HG02885 (cell line): ENCODE data around the gene OTUD5.
"Not testable (repeated sequence)": the region's sequence is repeated elsewhere in the genome, so short reads cannot be mapped to it uniquely, and the experiment has no call there.

Experiments
- ATAC-seq: cut with Tn5 transposase; IDR thresholded peaks from one replicate; pipeline ENCODE4 v1.9.1; 2021; ENCODE audit warnings: mild to moderate bottlenecking; ENCODE audit not compliant: unreplicated experiment, poor library complexity

Gene OTUD5, protein sequence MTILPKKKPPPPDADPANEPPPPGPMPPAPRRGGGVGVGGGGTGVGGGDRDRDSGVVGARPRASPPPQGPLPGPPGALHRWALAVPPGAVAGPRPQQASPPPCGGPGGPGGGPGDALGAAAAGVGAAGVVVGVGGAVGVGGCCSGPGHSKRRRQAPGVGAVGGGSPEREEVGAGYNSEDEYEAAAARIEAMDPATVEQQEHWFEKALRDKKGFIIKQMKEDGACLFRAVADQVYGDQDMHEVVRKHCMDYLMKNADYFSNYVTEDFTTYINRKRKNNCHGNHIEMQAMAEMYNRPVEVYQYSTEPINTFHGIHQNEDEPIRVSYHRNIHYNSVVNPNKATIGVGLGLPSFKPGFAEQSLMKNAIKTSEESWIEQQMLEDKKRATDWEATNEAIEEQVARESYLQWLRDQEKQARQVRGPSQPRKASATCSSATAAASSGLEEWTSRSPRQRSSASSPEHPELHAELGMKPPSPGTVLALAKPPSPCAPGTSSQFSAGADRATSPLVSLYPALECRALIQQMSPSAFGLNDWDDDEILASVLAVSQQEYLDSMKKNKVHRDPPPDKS

DNA sequence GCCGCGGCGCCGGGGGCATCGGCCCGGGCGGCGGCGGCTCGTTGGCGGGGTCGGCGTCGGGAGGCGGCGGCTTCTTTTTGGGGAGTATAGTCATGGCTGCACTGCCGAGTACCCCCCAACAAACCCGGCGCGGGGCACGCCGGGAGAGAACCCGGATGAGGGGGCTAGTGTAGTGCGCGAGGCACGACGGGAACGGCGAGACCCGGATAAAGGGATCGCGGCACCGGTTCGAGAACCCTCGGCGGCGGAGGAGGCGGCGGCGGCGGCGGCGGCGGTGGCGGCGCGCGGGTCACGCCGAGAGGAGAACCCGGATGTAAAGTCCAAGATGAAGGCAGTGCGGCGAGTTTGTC lies at the start of gene OTUD5:
OTUD5 (minus strand) TSS at position 131 of the 350 bp plus-strand sequence; CDS start at position 94, 37 bp downstream.
- ATAC-seq: peak; percentile 42

DNA sequence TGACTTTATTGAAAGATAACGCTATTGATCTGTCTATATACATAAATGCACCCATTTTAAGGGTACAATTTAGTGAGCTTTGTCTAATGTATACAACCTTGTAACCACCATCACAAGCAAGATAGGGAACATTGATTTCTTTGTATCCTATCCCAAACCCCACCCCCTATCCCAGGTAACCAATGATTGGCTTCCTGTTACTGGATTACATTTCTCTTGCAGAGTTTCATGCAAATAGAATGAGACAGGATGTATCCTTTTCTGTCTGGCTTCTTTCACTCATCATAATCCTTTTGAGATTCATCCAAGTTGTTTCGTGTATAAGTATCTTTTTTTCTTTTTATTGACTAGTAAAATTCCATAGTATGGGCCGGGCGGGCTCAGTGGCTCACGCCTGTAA lies 46.3 kb upstream of the OTUD5 start:
- no peak for ATAC-seq

DNA sequence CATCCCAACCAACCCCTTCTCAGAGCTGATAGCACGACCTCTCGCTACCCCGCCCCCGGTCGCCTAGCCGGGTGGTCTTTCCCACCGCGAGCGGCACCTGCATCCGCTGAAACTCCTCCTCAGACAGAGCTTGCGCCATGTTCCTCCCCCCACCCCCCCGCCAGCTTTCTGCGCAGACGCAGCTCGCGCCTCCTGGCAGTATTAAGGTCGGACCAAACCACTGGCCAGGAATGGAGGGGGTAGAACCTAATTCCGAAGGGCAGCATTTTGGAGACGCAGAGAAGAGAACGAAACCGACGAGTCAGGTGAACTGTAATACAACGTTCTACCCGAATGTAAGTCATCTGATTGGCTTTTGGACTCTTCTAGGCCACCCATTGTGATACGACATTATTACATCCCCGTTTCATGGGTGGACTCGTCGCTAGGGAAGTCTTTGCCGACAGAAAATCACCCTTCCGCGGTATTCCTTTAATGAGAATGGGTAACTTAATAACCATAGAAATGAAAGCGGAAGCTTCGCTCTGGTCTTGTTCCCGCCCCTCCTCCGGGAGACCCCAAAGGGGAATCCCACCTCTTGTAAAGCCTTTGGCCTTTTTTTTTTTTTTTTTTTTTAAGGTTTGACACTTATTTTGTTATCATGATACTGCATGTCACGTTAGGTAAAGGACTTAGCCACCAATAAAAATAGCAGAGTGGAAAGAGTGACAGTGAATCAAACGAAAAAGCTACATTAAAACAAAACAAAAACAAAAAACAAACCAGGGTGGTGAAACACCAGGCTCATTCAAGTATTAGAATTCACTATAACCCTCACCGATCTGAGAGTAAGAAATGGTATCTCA lies 44.9 kb upstream of the OTUD5 start, which contains the start of gene GRIPAP1:
GRIPAP1 (minus strand) TSS at position 174 of the 845 bp plus-strand sequence; CDS start at position 139, 35 bp downstream.
- ATAC-seq: peak; percentile 79

DNA sequence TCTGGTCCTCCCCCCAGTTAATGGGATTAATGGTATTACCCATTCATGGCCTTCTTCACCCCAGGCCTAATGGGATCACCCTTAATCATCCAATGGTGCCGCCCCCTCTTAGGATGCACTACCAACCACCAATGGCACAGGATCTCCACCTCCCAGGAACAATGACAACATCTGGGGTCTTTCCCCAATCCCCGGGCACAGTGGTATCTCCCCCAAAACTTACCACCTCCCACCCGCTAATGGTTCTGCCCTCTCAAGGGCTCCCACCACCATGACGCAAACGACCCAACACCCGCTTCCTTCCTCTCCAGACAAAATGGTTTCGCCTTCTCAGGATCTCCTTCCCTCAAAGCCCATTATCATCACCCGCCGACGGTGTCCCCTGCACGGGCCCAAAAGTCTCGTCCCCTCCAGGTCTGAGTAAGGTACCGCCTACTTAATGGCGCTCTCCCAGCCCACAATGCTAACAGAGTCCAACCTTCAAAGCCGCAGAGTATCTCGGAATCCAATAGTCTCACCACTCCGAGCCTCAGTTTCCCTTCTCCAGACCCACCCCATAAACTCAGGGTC lies 44.2 kb upstream of the OTUD5 start:
- peak; percentile 33 for ATAC-seq

DNA sequence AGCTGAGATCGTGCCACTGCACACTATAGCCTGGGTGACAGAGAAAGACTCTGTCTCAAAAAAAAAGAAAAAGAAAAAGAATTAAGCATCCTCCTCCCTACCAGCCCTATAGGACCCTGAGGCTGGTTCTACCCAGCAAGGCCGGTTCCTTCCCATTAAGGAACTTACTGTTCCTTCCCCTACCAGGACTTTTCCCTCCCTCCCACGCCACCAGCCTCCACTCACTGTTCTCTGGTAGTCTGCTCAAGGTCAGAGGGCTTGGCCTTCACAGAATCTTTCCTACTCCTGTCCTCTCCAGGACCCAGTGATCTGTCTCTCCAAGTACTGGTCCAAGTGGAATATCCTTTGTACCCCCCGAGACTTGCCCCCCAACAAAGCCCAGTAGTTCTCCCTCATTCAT lies 43.2 kb upstream of the OTUD5 start:
- ATAC-seq: no peak

DNA sequence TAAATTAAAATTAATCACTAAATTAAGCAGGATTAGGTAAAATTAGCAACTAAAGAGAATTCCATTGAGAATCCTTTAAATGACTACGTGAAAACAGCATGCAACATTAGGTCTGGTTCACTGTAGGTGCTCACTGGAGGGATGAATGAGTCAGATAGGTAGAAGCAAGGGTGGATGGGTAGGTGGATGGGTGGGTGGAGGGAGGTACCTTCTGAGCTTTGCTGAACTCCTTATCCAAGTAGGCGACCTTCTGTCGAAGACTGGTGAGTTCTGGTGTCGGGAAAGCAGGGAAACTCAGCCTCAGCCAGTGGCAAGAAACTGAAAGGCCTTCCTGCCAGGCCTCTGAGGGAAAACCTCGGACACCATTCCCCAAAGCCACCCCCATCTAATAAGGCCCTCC lies 41.6 kb upstream of the OTUD5 start:
- no peak for ATAC-seq

DNA sequence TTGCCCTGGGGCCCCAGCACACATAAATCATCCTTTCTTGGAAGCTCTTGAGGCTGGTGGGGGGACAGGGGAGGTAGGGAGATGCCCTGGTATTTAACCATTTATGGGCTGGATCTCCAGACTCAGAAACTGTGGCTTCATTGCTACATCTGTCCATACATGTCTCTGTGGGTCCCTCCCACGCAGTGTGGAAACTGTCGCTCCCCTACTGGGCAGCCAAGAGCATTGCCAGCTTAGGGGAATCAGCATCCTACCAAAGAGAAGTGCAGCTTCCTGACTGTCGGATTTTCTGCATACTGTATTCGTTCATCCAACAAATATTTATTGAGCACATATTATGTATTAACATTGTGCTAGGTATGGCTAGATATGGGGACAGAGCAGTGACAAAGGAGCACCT lies 41.0 kb upstream of the OTUD5 start:
- ATAC-seq: no peak

DNA sequence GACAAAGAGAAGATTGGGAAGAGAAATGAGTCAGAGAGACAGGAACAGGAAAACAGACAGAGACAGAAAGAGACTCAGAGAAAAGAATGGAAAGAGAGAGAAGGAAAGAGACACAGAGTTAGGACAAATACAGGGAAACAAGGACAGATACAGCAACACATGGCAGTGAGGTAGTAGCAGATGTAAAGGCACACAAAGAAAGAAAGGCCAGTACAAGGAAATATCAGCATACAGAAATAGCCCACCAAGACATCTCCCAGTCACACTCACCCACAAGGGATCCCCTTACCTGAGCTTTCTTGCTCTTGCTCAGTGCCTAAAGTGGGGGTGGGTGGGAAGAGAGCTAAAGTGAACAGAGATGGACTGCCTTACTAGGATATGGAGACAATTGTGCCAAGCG lies 40.5 kb upstream of the OTUD5 start:
- no peak for ATAC-seq

DNA sequence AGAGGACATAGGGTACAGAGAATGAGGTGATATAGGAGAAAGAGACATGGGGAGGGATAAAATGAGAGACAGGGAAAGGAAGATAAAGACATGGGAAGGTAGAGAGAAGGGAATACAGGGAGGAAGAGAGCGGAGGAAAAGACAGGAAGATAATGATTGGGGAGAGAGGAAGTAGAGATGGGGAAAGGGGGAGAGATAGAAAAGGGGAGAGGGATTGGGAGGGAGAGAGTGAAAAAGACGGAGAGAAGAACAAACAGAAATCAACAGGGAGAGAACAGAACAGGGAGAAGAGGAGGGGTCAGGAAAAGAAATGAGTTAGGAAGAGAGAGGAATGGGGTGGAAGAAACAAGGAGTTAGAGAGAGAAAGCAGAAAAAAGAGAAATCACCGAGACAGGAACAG lies 40.0 kb upstream of the OTUD5 start:
- ATAC-seq: no peak

DNA sequence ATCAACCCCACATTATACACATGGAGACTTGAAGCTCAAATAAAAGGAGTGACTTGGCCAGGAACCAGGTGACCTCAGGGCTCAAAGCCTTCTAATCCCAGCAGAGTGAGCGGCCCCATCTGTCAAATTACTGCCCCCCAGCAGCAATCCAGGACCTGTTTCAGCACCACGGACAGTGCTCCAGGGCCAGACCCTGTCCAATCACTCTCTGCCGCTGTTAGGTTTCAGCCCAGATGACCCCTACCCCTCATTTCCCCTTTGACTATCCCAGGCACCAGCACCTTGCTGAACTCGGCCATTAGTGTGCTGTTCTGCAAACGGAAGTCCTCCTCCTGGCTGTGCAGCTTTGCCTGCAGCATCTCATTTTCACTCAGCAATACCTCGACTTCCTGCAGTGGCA lies 39.6 kb upstream of the OTUD5 start:
- no peak for ATAC-seq

DNA sequence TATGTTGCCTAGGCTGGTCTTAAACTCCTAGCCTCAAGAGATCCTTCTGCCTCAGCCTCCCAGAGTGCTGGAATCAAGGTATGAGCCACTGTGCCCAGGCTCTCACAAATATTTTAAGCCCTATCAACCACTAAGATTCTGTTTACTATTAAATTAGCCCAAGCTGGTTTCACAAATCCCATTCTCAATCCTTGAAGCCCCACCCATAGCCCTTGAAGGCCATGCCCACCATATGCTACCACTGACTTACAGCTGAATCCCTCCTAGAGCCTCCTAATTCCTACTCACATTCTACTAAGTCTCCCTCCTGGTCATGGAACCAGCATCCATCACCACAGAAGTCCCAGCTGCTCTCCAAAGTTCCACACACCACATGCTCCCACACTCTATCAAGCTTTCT lies 34.9 kb upstream of the OTUD5 start:
- ATAC-seq: no peak

DNA sequence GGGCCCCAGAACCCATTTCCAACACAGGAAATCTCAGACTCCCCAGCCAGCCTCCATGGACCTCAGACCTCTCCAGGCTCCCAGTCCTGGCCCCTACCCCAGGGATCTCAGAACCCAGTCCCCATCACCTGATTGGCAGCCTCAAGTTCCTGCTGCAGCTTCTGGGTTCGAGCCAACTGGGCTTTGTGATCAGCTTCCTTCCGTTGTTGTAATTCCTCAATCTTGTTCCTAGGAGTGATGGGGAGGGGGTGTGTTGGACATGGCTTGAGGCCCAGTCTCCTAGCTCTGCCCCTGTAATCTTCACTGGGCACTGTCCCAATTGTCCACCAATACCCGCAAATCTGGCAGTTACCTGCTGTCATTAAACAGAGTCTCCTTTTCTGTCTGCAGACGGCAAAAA lies 32.1 kb upstream of the OTUD5 start:
- no peak for ATAC-seq

DNA sequence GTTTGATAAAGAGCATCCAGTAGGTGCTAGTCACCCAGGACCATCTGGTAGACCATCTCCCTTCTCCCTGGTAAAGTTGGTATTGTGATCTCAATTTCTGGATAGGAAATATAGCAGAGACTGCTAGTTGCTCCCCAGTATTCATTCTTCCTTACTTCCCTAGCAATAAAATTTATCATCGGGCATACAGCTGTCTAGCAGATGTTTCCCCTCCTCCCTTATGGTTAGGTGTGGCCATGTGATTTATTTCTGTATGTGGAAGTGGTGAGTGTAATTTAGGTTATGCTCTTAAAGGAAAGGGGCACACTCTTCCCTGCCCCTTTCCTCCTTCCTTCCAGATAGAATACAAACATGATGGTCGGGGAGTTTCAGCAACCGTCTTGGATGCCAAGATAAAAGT lies 26.5 kb upstream of the OTUD5 start:
- ATAC-seq: no peak

DNA sequence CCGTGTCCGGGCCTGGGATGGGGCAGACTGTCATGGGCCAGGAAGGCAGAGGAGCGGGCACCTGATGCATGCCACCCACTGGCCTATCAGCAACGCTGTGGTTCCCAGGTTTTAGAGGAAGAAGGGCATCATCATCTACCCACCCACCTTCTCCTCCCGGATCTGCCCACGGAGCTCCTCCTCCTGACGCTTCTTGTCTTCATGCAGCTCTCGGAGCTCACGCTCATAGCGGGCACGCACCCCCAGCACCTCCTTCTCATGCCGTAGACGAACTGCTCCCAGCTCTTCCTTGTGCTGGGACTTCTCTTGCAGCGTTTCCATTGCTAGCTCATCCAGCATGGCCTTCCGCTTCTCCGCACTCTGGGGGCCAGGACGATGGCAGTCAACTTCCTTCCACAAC lies 25.7 kb upstream of the OTUD5 start:
- no peak for ATAC-seq

DNA sequence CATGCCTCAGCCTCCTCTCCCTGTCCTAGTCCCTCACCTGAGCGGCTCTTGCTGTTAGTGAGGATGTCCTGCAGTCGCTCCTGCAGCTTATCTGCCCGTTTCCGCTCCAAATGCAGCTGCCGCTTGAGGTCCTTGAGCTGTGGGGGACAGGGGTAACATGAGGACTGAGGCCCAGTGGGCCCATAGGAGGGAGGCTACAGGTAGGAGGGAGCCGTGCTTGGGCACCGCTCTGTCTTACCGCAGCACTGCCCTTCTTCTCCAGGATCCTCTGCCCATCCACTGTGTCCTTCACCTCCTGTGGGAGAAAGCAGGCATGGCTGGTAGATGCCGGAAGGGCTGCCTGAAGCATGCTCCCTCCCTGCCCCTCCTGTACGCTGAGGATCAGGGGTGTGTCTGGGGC lies 23.8 kb upstream of the OTUD5 start:
- ATAC-seq: no peak

DNA sequence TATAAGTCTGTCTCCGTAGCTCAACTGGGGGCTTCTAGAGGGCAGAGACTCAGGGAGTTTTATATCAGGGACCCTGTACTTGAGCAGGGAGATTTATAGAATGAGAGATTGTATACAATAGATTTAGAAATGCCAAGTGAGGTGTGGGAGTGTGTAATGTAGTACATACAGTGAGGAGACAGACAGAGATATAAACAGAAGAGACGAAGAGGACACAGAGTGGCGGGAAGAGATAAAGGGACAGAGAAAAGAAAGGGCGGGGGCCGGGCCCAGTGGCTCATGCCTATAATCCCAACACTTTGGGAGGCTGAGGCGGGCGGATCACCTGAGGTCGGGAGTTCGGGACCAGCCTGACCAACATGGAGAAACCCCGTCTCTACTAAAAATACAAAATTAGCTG lies 22.9 kb upstream of the OTUD5 start:
- ATAC-seq: not testable (repeated sequence)

DNA sequence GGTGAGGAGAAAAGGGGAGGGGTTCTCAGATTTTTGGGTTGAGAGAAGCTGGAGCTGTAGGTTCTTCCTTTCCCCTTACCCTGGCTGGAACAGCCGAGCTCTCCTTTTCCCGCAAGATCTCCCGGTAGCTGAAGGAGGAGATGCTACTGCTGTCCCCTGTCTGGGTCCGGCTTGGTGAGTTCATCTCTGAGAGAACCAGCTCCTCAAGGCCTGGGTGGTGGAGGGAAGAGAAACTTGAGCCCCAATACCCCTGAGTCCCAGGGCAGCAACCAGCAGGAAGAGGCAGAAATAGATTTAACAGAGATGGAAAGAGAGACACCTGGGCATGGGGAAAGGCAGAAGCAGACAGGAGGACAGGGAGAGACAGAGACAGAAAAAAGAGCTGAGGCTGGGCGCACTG lies 20.8 kb upstream of the OTUD5 start:
- no peak for ATAC-seq

DNA sequence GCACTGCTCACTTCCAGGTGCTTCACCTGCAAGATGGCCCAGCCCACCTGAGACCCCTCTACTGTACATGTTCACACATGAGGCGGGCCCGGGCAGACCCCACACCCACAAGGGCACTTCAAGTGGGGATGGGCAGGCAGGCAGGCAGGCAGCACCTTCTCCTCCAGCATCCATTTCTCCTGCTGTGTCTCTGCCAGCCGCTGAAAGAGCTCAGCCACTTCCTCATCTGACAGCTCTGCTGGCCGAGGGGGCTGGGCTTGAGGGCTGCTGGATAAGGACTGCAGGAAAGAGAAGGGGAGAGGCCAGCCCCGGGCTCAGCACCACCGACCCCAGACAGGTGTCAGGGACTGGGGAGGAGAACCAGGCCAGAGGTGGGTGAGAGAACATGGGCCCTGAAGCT lies 18.7 kb upstream of the OTUD5 start:
- ATAC-seq: no peak

DNA sequence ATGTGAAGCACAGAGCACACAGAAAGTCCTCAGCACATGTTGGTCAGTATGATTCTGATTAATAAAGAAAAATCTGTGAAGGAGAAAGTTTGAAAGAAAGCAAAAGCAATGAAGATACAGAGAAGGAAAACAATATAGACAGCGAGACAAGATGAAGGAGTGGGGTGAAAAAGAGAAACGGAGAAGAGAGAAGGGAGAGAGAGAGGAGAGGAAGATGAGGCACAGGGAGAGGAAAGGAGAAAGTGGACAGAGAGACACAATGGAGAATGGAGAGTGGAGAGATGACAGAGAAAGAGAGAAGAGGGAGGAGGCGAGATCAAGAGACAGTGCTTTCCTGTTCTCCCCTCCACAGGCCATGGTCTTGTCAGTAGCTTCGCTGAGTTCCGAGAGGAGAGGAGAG lies 18.1 kb upstream of the OTUD5 start:
- no peak for ATAC-seq

DNA sequence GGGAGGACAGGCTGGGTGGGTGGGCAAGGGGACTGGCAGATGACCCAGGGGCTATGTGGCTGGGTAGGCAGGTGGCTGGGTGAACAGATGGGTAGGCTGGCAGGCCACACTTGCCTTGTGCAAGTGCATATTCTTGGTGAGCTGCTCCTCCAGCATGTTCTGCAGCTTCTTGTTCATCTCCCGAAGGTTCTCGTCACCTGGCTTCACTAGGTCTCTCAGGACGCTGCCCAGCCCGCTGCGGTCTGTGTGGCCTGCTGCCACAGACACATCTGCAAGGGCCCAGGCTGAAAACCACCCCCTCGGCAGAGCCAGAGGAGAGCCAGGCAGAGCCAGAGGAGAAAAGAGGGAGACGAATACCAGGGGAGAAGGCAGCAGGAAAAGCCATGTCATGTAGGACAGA lies 17.6 kb upstream of the OTUD5 start:
- ATAC-seq: no peak

DNA sequence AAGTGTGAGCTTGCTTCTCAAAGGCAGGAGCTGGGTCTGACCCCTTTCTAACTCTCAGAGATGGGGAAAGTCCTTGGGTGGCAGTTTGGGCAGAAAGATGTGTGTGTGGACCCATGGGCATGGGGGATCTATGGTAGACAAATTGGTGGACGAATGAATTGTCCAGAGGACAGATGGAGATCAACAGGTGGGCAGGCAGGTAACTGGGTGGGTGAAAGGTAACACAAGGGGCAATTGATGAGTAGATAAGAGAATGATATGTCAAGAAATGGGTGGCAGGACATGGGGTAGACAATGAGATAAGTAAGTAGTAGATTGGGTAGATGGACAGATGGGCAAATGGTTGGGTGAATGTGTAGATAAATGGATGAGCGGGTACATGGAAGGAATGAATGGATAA lies 17.2 kb upstream of the OTUD5 start:
- ATAC-seq: no peak
